G401 (cell line): Measurements from ENCODE around the gene REEP1. TPM values are rescaled to one million over a fixed set of nuclear protein-coding genes. Genes with fewer than 3 reads are reported as not detected.

ENCODE experiments used
- DNase-seq: peaks from one replicate; pipeline ENCODE4 v3.0.0-alpha.2; 2015; ENCODE audit warnings: low spot score
- in situ Hi-C: cut with HindIII; loops from 2 replicates; pipeline ENCODE4 v1.10.0; 2016; ENCODE audit warnings: low sequenced_read_pairs, mixed read lengths
- total RNA-seq: library from RNA; depleted of rRNA; stranded (reverse); fragments of >200 nt; shearing (Covaris generic); gene quantifications from 2 replicates; pipeline ENCODE4 v1.2.3, GENCODE V29; 2014; rRNA removed

REEP1 gene
- total RNA-seq, 1 experiment from 2014 or later: 1.1 TPM

GRCh38 chr2:86193901-86194567 lies 143.4 kb downstream of the REEP1 start:
- DNase-seq: no peak
- in situ Hi-C loops: no loop called here

GRCh38 chr2:86189782-86190416 lies 147.5 kb downstream of the REEP1 start:
- in situ Hi-C loops: no loop called here
- DNase-seq: no peak

- in situ Hi-C loops: no loop called here
- DNase-seq: no peak
Observed at GRCh38 chr2:86186431-86186830, 151.0 kb downstream of the REEP1 start.

GRCh38 chr2:86185517-86186212 lies 151.8 kb downstream of the REEP1 start:
- no peak for DNase-seq
- in situ Hi-C loops: no loop called here

- in situ Hi-C loops: no loop called here
- DNase-seq: no peak
Observed at GRCh38 chr2:86176597-86176996, 160.8 kb downstream of the REEP1 start.

- DNase-seq: no peak
- in situ Hi-C loops: no loop called here
Observed at GRCh38 chr2:86175828-86176227, 161.6 kb downstream of the REEP1 start.

GRCh38 chr2:86174445-86174844 lies 163.0 kb downstream of the REEP1 start:
- DNase-seq: no peak
- in situ Hi-C loops: no loop called here

GRCh38 chr2:86172610-86173009 lies 164.8 kb downstream of the REEP1 start:
- DNase-seq: no peak
- in situ Hi-C loops: no loop called here

GRCh38 chr2:86171295-86171694 lies 166.1 kb downstream of the REEP1 start:
- no peak for DNase-seq
- in situ Hi-C loops: no loop called here

- no peak for DNase-seq
- in situ Hi-C loops: no loop called here
Observed at GRCh38 chr2:86170449-86170848, 167.0 kb downstream of the REEP1 start.

Other genes starting within 250 kb of the REEP1 start
- gene POLR1A, start 231.7 kb downstream of the REEP1 start, total RNA-seq: 16.2 and 47.4 TPM in 2 replicates
- gene PTCD3, start 231.4 kb downstream of the REEP1 start, total RNA-seq: 127 and 175 TPM in 2 replicates
- gene IMMT, start 142.2 kb downstream of the REEP1 start, total RNA-seq: 85.7 and 113 TPM in 2 replicates
- gene MRPL35, start 138.2 kb downstream of the REEP1 start, total RNA-seq: 82.6 and 91.3 TPM in 2 replicates
- gene KDM3A, start 103.7 kb upstream of the REEP1 start, total RNA-seq: 31.9 and 53.2 TPM in 2 replicates
- 58.8 and 83.8 TPM in 2 replicates for gene CHMP3, start 225.8 kb upstream of the REEP1 start, total RNA-seq